NCI-H1092 (cell line): ENCODE data around the gene IFT52.
A peak's percentile ranks its signal among the peaks of the same experiment; 100 is the strongest.
"Not testable (repeated sequence)": the region's sequence is repeated elsewhere in the genome, so short reads cannot be mapped to it uniquely, and the experiment has no call there.

Experiments
- DNase-seq: peaks from one replicate; lab custom pipeline; 2025; lab: John Stamatoyannopoulos, UW

The IFT52 gene

DNA sequence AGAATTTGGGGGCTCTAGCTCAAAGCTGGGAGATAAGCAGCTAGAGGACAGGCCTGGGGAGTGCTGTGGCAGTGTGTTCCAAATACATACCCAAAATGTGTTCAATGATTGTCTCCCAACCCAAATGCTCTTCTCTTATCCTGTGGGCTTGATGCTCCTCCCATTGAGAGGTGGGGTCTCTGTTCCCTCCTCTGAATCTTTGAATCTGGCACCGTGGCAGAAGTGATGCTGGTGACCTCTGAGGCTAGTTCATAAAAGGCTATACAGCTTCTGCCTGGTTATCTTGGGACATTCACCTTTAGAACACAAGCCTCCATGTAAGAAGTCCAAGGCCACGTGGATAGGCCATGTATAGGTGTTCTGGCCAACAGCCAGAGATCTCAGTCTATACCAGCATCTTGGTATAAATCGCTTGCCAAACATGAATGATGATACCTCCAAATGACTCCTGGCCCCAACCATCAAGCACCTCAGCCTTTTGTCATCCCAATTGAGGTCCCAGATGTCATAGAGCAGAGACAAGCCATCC is 60.3 kb downstream of the IFT52 start:
- no peak for DNase-seq

DNA sequence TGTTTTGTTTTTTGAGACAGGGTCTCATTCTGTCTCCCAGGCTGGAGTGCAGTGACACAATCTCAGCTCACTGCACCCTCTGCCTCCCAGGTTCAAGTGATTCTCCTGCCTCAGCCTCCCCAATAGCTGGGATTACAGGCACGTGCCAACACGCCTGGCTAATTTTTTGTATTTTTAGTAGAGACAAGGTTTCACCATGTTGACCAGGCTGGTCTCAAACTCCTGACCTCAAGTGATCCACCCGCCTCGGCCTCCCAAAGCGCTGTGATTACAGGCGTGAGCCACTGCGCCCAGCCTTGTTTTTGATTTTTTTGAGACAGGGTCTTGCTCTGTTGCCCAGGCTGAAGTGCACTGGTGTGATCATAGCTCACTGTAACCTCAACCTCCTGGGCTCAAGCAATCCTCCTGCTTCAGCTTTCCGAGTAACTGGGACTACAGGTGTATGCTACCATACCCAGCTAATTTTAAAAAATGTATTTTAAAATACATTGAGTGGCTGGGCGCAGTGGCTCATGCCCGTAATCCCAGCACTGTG is 61.0 kb downstream of the IFT52 start:
- DNase-seq = not testable (repeated sequence)

DNA sequence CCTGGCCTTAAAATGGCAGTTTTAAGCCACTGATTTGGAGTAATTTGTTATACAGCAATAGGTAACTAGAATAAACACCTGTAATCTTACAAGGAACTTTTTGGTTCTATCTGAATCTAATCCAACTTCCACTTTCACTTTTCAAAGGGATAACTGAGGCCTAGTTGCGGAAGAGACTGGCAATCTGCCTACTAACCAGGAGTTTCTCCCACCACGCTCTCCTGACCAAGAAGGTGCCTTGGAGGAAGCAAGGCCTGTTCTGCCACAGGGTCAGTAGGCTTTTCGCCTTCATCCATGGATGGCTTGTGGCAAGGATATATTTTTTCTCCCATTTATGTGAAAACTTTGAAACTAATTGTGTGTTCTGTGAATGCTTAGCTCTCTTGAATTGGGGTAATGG is 63.2 kb downstream of the IFT52 start:
- no peak for DNase-seq

DNA sequence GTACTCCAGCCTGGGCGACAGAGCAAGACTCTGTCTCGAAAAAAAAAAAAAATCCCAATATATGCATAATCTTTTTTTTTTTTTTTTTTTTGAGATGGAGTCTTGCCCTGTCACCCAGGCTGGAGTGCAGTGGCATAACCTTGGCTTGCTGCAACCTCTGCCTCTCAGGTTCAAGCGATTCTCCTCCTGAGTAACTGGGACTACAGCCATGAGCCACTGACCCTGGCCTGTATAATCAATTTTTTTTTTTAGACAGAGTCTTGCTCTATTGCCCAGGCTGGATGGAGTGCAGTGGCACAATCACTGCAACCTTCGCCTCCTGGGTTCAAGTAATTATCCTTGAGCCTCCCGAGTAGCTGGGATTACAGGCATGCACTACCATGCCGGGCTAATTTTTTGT is 64.4 kb downstream of the IFT52 start:
- DNase-seq = not testable (repeated sequence)

DNA sequence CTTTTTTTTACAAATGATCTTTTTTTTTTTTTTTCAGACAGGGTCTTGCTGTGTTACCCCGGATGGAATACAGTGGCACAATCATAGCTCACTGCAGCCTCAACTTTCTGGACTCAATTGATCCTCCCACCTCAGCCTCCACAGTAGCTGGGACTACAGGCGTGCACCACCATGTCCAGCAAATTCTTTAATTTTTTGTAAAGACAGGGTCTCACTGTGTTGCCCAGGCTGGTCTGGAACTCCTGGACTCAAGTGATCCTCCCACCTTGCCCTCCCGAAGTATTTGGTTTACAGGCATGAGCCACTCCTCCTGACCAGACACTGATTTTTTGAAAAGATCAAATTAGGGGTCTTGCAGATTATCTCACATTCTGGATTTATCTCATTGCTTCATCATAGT is 65.2 kb downstream of the IFT52 start:
- no peak for DNase-seq

DNA sequence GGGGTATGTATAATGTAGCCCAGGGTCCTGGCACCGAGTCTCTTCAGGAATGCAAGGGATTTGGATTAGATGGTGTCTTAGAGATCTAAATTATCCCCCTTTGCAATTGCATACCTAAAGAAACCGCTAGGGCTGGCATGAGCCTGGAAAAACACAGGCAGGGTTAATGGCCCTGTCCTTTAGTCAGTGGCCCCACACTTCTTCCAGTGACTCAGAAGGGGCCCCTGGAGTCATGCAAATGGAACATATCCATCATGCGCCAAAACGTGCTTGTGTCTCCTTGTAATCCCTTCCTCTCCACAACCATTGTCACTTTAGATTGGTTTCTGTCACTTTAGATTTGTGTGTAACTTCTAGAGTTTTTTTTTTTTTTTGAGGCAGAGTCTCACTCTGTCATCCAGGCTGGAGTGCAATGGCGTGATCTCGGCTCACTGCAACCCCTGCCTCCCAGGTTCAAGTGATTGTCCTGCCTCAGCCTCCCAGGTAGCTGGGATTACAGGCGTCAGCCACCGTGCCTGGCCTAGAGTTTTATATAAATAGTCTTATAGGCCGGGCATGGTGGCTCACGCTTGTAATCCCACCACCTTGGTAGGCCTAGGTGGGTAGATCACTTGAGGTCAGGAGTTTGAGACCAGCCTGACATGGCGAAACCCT is 67.5 kb downstream of the IFT52 start:
- DNase-seq = no peak

DNA sequence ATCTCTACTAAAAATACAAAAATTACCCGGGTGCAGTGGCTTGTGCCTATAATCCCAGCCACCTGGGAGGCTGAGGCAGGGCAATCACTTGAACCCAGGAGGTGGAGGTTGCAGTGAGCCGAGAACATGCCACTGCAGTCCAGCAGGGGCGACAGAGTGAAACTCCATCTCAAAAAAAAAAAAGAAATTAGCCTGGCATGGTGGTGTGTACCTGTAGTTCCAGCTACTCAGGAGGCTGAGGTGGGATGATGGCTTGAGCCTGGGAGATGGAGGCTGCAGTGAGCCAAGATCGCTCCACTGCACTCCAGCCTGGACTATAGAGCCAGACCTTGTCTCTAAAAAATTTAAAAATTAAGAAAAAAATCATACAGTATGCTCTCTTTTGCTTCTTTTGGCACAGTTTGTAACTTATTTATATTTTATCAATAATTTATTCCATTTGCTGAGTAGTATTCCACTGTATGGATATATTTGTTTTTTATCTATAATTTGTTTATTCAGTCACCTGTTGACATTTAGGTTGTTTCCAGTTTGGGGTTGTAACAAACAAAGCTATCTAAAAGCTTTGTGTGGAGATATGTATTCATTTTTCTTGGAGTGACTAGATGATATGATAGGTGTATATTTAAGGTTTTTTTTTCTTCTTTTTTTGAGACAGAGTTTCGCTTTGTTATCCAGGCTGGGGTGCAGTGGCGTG is 68.1 kb downstream of the IFT52 start:
- no peak for DNase-seq

DNA sequence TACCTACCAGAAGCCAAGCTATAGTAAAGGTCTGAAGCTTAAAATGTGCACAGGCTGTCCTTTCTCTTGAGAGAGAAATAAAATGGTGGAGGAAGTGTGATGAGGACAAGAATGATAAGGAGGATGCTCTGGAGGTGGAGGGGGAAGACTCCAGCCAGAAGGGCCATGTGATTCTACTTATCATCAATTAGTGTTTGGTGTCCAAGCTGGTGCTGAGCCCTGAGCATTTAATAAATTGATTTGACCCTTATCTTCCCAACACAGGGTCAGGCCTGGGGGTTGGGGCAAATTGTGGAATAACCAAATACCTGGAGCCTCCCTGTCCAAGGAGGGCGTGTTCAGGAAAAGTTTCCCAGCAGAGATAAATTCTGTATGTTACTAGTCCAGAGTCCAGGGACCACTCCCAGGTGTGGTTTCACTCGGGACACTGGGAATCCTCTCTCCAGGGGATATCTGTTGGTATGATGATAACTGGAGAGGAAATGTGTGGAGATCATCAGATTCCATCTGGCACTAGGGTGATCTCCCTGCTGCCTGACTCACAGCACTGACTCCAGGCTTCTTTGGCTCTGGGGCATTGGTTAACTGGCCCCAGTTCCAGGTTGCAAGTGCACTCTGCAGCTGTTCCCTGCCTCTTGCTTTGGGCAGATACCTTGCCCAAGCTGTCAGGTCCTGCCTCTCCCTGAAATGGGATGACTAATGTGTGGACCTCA is 72.4 kb downstream of the IFT52 start:
- no peak for DNase-seq

DNA sequence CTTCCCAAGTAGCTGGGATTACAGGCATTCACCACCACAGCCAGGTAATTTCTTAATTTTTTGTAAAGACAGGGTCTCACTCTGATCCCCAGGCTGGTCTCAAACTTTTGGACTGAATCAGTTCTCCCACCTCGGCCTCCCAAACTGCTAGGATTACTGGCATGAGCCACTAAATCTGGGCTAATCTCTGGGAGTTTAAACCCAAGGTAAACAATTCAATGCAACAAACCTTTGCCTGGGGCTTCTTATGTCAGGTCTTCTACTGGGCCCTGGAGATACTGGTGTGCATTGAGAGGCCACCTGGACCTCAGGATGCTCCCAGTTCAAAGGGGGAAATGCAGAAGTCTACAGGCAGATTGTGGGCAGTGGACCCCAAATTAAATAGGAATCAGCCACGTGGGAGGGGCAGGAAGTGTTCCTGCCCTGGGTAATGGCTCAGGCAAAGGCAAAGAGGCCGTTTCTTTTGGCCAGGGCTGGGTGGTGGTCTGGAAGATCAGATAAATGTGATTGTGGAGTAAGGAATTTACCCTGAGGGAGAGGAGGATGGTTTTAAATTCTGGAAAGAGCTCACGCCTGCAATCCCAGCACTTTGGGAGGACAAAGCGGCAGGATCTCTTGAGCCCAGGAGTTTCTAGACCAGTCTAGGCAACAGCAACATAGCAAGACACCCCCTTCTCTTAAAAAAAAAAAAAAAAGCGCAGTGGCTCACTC is 74.9 kb downstream of the IFT52 start:
- DNase-seq = no peak

DNA sequence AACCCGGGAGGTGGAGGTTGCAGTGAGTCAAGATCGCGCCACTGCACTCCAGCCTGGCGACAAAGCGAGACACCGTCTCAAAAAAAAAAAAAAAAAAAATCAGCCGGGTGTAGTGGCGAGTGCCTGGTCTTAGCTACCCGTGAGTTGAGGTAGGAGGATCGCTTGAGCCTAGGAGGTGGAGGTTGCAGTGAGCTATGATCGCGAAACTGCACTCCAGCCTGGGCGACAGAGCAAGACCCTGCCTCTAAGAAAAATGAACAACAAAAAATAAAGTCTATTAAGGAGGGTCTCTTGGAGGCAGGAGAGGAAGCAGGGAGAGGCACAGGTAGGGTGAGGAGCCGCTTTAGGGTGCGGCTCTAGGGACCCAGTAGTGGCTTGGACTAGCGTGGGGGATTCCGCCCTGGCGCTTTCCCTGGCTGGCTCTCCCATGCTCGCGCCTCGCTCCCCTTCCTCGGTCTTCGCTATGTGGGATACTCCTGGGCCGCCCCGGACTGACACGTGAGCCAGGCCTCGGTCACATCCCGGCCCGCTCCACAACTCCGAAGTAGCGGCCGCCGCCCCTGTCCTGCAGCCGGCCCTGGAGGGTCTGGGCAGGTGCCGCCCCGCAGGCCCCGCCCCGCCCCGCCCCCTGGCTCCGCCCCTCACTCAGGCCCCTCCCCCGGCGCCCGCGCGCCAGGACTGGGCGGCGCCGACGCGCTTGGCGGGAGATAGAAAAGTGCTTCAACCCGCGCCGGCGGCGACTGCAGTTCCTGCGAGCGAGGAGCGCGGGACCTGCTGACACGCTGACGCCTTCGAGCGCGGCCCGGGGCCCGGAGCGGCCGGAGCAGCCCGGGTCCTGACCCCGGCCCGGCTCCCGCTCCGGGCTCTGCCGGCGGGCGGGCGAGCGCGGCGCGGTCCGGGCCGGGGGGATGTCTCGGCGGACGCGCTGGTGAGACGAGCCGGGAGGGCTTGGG is 75.9 kb downstream of the IFT52 start, which contains the start of gene MYBL2:
Gene MYBL2 (plus strand): TSS at position 739 of the 953 bp plus-strand sequence. CDS start 170 bp downstream, at position 909.
- DNase-seq = peak; percentile 58

DNA sequence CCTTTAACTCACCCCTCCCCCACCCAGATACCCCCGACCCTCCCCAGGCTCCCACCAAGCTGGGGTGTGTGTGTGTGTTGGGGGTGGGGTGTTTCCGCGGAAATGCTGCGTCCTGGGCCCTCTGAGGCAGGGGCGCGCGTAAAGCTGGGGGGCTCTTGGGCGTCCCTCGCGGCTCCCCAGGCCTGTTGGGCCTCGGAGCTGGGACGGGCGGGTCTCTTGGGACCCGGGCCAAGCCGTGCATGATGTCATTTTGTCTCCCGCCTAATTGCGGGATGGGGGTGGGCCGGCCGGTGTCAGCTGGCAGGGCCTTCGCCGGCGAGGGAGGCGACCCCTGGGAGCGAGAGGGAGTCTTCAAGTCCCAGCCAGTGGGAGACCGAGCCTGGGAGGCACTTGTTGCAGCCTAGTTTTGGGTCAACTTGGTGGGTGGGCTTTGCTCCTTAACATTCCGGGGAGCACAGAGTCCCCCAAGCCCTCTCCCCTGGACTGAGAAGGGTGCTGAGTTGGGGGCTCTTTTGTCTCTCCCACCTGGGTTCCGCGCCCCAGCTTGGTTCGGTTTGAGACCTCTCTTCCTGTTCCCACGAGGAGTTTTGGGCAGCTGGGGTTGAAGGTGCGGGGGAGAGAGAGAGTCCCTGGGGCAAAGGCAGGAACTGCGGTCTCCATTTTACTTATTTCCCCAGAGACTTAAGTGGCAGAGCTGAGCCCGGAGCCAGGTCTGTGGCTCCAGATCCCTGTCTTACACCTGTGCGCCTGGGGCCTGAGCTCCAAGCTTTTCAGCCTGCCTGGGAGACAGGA is 76.8 kb downstream of the IFT52 start:
- DNase-seq = no peak

DNA sequence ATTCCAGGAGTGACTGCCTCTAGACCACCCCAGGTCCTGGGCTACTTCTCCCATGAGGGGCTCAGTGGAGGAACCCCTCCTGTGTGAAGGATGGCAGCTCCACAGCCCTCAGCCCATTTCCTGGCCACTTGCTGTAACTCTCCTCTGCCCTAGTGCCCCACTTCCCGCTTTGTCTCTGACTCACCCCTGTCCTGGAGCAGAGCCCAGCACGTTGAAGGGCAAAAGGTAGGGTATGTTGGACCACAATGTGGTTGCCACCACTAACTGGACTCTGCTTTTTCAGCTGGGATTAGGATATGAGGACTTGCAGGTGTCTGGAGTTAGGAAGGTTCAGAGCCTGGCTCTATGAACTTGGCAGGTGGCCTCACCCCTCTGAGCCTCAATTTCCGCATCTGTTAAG is 78.6 kb downstream of the IFT52 start:
- DNase-seq = no peak

DNA sequence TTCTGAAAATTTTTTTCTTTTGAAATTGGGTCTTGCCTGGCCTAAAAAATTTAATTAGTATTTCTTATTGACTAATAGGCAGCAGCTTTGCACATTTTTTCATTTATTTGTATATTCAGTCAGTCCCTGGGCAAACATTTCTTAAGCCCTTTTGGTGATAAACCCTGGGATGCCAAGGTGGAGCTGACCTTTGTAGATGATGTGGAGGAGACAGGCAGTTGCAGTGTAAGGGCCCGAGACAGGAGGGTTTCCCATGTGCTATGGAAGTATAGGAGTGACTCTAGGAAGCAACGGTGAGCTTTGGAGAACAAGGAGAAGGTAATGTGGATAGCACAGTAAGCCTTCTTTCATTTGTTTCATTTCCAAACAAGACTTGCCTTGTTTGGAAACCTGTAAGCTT is 79.7 kb downstream of the IFT52 start:
- DNase-seq = no peak

DNA sequence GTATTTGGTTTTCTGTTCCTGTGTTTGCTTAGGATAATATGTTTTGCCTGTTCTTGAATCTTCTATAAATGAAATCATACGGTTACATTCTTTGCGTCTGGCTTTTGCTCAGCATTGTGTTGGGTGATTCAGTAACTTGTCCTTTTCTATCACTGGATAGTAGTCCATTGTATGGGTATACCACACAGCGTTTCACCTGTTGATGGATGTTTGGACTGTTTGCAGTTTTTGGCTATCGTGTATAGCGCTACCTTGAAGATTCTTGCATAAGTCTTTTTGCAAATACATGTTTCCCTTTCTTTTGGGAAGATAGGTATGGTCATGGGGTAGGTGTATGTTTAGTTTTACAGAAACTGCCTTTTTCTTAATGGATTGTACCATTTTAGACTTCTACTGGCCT is 85.6 kb downstream of the IFT52 start:
- no peak for DNase-seq

DNA sequence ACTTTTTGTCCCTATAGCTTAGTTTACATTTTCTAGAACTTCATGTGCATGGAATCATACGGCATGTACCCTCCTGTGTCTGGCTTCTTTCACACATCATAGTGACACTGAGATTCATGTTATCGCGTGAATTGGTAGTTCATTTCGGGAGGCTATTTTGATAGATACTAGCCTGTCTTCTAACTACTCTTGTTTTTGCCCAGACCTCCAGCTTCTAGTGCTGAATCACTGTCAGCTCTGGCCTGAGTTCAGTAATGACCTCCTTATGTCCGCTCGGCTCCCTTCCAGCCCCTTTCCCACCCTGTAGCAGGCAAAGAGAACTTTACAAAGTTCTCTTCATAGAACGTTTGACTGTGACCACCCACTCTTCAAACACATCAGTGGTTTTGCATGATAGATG is 90.2 kb downstream of the IFT52 start:
- DNase-seq = no peak

DNA sequence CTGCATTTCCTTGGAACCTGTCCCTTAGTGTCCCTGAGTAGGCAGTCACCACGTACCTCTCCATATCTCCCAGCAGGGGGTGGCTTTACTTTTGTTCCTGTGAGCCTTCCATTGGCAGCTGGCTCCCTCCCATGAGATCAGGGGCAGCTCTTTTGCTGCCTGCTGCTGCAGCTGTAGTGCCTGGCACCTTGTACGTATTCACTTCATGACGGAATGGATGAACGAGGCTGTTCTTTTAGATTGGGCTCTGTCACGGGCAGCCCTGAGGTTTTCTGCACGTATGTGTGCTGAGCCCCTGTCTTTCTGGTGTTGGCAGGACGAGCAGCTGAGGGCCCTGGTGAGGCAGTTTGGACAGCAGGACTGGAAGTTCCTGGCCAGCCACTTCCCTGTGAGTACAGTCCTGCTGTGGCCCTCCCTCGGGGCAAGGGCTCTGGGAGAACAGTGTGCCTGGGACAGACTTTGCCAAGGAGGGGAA is 90.8 kb downstream of the IFT52 start:
- DNase-seq = peak; percentile 63

DNA sequence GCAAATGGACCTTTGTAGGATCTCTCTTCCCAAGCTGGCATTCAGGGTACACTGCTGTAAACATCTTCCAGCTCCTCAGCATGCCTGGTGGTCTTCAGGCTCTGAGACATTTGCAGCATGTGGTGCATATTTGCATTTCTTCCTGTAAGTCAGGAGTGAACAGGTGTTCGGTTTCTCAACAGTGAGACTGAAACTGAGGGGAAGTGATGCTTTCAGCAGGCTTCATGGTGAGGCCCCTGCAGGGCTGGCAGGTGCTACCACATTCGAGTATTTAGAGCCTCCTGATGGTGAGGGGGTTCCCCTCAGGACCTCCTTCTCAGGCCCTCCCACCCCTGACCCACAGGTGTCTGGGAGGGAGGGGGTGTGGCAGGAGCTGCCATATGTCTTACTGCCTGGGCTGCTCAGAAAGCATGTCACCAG is 91.3 kb downstream of the IFT52 start:
- no peak for DNase-seq

DNA sequence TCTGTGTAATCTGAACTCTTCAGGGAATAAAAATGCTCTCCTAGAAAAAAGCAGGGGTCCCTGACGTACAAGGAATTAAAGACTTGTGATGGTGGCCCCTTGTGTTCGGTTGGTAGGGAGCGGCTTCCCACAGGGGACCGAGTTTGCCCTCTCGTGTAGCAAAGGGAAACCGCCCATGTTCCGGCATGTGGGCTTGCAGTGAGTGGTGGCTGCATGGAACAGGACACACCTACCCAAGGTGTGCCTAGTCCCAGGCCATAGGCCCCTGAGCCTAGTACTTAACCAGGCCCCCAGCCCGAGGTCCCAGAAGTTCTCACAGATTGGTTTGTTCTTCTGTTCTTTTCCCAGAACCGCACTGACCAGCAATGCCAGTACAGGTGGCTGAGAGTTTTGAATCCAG is 91.7 kb downstream of the IFT52 start:
- no peak for DNase-seq

DNA sequence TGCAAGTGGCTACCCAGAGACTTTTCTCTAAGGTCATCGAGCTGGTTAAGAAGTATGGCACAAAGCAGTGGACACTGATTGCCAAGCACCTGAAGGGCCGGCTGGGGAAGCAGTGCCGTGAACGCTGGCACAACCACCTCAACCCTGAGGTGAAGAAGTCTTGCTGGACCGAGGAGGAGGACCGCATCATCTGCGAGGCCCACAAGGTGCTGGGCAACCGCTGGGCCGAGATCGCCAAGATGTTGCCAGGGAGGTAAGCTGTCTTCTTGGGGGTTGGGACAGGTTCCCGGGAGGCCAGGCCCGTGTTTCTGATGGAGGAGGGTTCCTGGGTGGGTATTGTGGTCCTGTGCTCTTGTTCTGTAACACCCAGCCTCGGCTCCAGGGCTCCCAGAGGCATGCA is 96.1 kb downstream of the IFT52 start:
- no peak for DNase-seq

DNA sequence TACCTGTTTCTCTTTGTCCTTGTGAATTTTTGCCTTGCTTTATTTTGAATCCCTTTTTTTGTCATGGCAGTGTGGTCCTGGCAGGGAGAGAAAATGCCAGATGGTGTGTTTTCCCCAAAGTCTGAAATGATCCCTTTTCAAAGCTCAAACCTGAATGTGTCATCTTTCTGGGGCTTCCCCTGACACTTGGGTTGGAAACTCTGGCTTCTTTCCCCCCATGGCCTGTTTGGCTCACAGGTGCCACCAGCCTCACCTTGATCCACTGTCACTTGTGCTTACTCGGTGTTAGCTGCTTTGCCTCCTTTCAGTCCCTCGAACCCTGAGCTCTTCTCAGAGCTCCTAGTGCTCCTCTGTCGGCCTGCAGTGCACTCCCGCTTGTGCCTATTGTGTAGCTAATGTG is 98.4 kb downstream of the IFT52 start:
- DNase-seq = no peak
